Activated CD8-positive, alpha-beta memory T cell treated with anti-CD3 and anti-CD28 coated beads for 48 hours (primary cell): Measurements from ENCODE around the gene CAV1.

Experiments
- DNase-seq, 3 experiments: peaks; one replicate each; pipeline ENCODE4 v3.0.0-alpha.2; 2020; ENCODE audit warnings: low read depth in 2 of 3, low spot score in 2 of 3

Gene CAV1

GRCh38 chr7:116503835-116504234, 21.0 kb upstream of the CAV1 start:
- no peak for DNase-seq

GRCh38 chr7:116505278-116505677, 19.6 kb upstream of the CAV1 start:
- no peak for DNase-seq

GRCh38 chr7:116505823-116506222, 19.0 kb upstream of the CAV1 start:
- no peak for DNase-seq

- DNase-seq: no peak
Observed at GRCh38 chr7:116509982-116510579, 14.8 kb upstream of the CAV1 start.

GRCh38 chr7:116510795-116511194, 14.0 kb upstream of the CAV1 start:
- DNase-seq: no peak

- DNase-seq: no peak
Observed at GRCh38 chr7:116511552-116512519, 13.0 kb upstream of the CAV1 start.

GRCh38 chr7:116512520-116513188, 12.2 kb upstream of the CAV1 start:
- no peak for DNase-seq

- DNase-seq: no peak
Observed at GRCh38 chr7:116515584-116515983, 9.3 kb upstream of the CAV1 start.

GRCh38 chr7:116516324-116516723, 8.5 kb upstream of the CAV1 start:
- no peak for DNase-seq

- DNase-seq: no peak
Observed at GRCh38 chr7:116517626-116518025, 7.2 kb upstream of the CAV1 start.

GRCh38 chr7:116518961-116519360, 5.9 kb upstream of the CAV1 start:
- no peak for DNase-seq

GRCh38 chr7:116521046-116521664, 3.7 kb upstream of the CAV1 start:
- no peak for DNase-seq

GRCh38 chr7:116522247-116522646, 2.6 kb upstream of the CAV1 start:
- no peak for DNase-seq

- DNase-seq: no peak
Observed at GRCh38 chr7:116524221-116524608, 621 bp upstream of the CAV1 start.

- DNase-seq: peak in 2 of 3 experiments; percentile 7 to 25
Observed at GRCh38 chr7:116525298-116525912, 569 bp downstream of the CAV1 start.

GRCh38 chr7:116525913-116526861, 1.4 kb downstream of the CAV1 start:
- peak; percentile 34 to 47 (median 44) for DNase-seq

- no peak for DNase-seq
Observed at GRCh38 chr7:116526897-116527296, 2.1 kb downstream of the CAV1 start.

GRCh38 chr7:116527521-116527920, 2.7 kb downstream of the CAV1 start:
- no peak for DNase-seq

- no peak for DNase-seq
Observed at GRCh38 chr7:116528008-116528789, 3.4 kb downstream of the CAV1 start.
